Heart left ventricle (tissue), 16 donors: ENCODE measurements around the gene IRF1. TPM values are rescaled to one million over a fixed set of nuclear protein-coding genes. Genes with fewer than 3 reads are reported as not detected.

ENCODE experiments used
- ATAC-seq, 4 donors: fragments of 200-7000 bp; cut with Tn5 transposase; one replicate each; pipeline ENCODE4 v1.9.1; 2020 to 2022; ENCODE audit warnings: moderate library complexity in 4 of 4, mild to moderate bottlenecking in 3 of 4, moderate number of reproducible peaks in 1 of 4
- DNase-seq, 5 donors: peaks; one replicate each; pipeline ENCODE4 v3.0.0-alpha.2; 2020
- H3K27ac ChIP-seq, 12 donors: fragments of 200-600 bp; sonication (generic) in 4 of 12; one replicate each; pipeline versions ENCODE4 v1.5.0 to v1.8.0; 2016 to 2022; ENCODE audit warnings: mild to moderate bottlenecking in 2 of 12
- H3K27me3 ChIP-seq, 9 donors: fragments of 200-600 bp; sonication (generic) in 2 of 9; one replicate each; pipeline versions ENCODE4 v1.5.1 to v1.8.0; 2016 to 2022; ENCODE audit warnings: mild to moderate bottlenecking in 3 of 9
- H3K36me3 ChIP-seq, 9 donors: fragments of 200-600 bp; sonication (generic) in 2 of 9; one replicate each; pipeline versions ENCODE4 v1.5.0 to v1.8.0; 2018 to 2022; ENCODE audit warnings: mild to moderate bottlenecking in 2 of 9
- H3K4me1 ChIP-seq, 12 donors: fragments of 200-600 bp; sonication (generic) in 4 of 12; one replicate each; pipeline versions ENCODE4 v1.5.0 to v1.8.0; 2016 to 2022; ENCODE audit warnings: mild to moderate bottlenecking in 3 of 12
- H3K4me3 ChIP-seq, 12 donors: fragments of 200-600 bp; sonication (generic) in 4 of 12; one replicate each; pipeline versions ENCODE4 v1.5.0 to v1.8.0; 2017 to 2022; ENCODE audit warnings: mild to moderate bottlenecking in 9 of 12, moderate library complexity in 4 of 12
- H3K9me3 ChIP-seq, 12 donors: fragments of 200-600 bp; sonication (generic) in 4 of 12; one replicate each; pipeline versions ENCODE4 v1.5.0 to v1.8.0; 2016 to 2022; ENCODE audit warnings: mild to moderate bottlenecking in 1 of 12
- POLR2A ChIP-seq, 2 donors: fragments of 450-650 bp; IDR thresholded peaks; one replicate each; pipeline ENCODE4 v1.6.1; 2017; ENCODE audit warnings: antibody characterized with exemption in 2 of 2, mild to moderate bottlenecking in 2 of 2, moderate library complexity in 2 of 2
- WGBS, 4 donors: extraction: QIAGEN DNeasy Blood & Tissue Kit in 2 of 4; methylation state at CpG; one replicate each; pipeline versions ENCODE4 v1.1.5 to v1.1.7; 2013 to 2018; 5-methylcytosine and 5-hydroxymethylcytosine counted together
- intact Hi-C, 10 donors: fragments of 100-400 bp; cut with DNase I; formaldehyde crosslinking; loops; one replicate each; pipeline versions ENCODE4 v1.11.1 to v1.14.2; 2022
- polyA plus RNA-seq, 2 donors: library from polyadenylated mRNA; stranded (reverse); fragments of 200-250 nt; gene quantifications; one replicate each; pipeline ENCODE4 v1.2.3, GENCODE V29; 2013
- total RNA-seq, 9 donors: library from RNA; depleted of rRNA in 2 of 9; stranded (reverse); fragments of >200 nt in 2 of 9; fragmentation: NEBNext Ultra II Directional in 3 of 9; extraction: Animal tissue kit (Norgen Biotek cat#: 25700) in 3 of 9; gene quantifications; one replicate each; pipeline versions ENCODE4 v1.1.0 to v1.2.4, GENCODE V29; 2016 to 2023
- TF ChIP-seq, protein P1 (sequence below), 12 donors: fragments of 200-600 bp; sonication (generic) in 4 of 12; IDR thresholded peaks; one replicate each; pipeline versions ENCODE4 v1.5.0 to v1.8.0; 2018 to 2022; ENCODE audit warnings: antibody characterized with exemption in 12 of 12, mild to moderate bottlenecking in 5 of 12
- donor health status: ischemic (EF 13 %, LVEDD 7.1; RV severe dilation, severe dysfunction).
- donor health status: healthy with polysubstance abuse.
- donor health status: DM: no; HTN: yes; CAD: no.
- donor health status: DM: no; HTN: no; CAD: no.
- donor health status: ischemic (EF 25% LVEDD 6.9; RV normal size, moderate dysfunction).
- donor health status: ischemic (EF 25% LVEDD 5.7; RV mildly dilated, moderate dysfunction).
- donor health status: healthy.
- donor health status: DM: yes; HTN: yes; CAD: no.
- donor health status: ischemic (EF 35%, LVEDD 5.7; RV mildly dilated, moderate dysfunction).
- donor health status: nonischemic (EF 11% LVEDD 7.7; RV severe dilation, severe dysfunction).
- donor health status: DM: yes; HTN: yes; CAD: no.
- donor health status: PGD.
- donor health status: ischemic (EF 29% LVEDD 5.4; RV normal size, mild dysfunction).
- donor health status: nonischemic (EF 23%, LVEDD 6.1; RV moderate dilation, normal function).

Gene IRF1
- total and polyA plus RNA-seq, 11 donors, result 7.5 to 190 (median 18.4) TPM

DNA sequence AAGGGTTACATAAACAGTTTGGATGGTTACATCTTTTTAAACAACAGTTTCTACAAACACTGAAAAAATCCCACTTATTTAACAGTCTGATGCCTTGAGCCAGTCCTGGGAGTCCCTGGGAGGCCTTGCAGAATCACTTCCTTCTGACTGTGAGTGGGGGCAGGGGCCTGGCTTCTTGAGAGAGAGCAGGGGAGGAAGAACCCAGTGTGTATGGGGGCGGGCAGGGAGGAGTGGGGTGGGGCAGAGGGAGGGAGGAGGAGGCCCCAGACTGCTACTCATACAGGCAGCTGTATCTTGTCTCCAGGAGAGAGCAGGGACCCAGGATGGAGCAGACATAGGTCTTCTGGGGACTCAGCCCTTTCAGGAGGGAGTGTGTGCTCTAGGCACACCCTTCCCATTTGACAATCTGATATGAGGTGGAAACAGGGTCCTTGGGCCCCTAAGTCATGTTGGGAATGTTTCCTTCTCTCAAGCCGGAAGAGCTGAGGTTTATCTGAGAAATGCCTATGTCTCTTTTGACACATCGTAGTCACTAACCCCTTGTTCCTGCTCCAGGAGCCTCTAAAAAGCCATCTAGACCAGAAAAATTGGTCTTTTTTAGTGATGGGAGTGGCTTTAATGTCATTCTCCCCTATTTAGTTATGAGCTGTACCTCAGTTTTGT lies 52.8 kb downstream of the IRF1 start:
- intact Hi-C loops, result loop anchor here in 1 of 10 donors (2.0 kb wide), 1 partner anchor 27 kb away; no protein-coding TSS in a partner anchor
- 11 to 19% (median 16%) methylated on average over 3 of the region's 3 CpGs for WGBS, 4 donors
- H3K4me1 ChIP-seq, result peaks cover 19 to 97% (median 83%) of the 10 kb centered on the region in 12 donors
- H3K36me3 ChIP-seq, result peaks cover 0 to 14% (median 0%) of the 10 kb centered on the region in 9 donors
- no peaks in the 10 kb centered on the region for H3K9me3 ChIP-seq
- H3K4me3 ChIP-seq, result no peak overlapping the region
- peak; percentile 43 to 81 (median 73) for ATAC-seq
- no peaks in the 10 kb centered on the region for H3K27me3 ChIP-seq
- DNase-seq, result peak; percentile 86 to 89 (median 87)
- peak overlapping the region; percentile 7 to 89 (median 76) for H3K27ac ChIP-seq
- TF ChIP-seq, protein P1, sequence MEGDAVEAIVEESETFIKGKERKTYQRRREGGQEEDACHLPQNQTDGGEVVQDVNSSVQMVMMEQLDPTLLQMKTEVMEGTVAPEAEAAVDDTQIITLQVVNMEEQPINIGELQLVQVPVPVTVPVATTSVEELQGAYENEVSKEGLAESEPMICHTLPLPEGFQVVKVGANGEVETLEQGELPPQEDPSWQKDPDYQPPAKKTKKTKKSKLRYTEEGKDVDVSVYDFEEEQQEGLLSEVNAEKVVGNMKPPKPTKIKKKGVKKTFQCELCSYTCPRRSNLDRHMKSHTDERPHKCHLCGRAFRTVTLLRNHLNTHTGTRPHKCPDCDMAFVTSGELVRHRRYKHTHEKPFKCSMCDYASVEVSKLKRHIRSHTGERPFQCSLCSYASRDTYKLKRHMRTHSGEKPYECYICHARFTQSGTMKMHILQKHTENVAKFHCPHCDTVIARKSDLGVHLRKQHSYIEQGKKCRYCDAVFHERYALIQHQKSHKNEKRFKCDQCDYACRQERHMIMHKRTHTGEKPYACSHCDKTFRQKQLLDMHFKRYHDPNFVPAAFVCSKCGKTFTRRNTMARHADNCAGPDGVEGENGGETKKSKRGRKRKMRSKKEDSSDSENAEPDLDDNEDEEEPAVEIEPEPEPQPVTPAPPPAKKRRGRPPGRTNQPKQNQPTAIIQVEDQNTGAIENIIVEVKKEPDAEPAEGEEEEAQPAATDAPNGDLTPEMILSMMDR (IDR thresholded peaks at IDR 0.05), result no peak
- TF ChIP-seq POLR2A (IDR thresholded peaks at IDR 0.05), result no peak

DNA sequence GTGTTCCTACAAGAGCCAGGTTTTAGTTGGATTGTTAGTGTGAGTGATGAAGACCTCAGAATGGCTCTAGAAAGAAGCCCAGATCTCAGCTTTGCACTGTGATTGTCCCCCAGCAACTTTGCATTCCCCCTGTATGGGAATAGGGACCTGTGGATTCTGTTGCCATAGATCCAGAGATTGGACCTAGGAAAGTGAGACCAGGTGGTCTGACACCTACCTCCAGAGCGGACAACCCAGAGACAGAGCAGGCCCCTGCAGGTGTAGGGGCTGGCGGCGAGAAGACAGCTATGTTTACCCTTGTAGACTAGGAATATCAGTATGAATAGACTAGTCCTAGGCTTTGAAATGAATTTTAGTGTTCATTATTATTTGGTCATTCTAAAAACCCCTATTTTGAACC lies 53.6 kb downstream of the IRF1 start:
- DNase-seq (no peak), ATAC-seq (no peak)
- H3K36me3 ChIP-seq, result peaks cover 0 to 14% (median 0%) of the 10 kb centered on the region in 9 donors
- H3K4me3 ChIP-seq, result no peak overlapping the region
- intact Hi-C loops, result no loop called here
- H3K9me3 ChIP-seq, result no peaks in the 10 kb centered on the region
- H3K4me1 ChIP-seq, result peaks cover 19 to 100% (median 84%) of the 10 kb centered on the region in 12 donors
- peak overlapping the region; percentile 7 to 89 (median 76) for H3K27ac ChIP-seq
- H3K27me3 ChIP-seq, result no peaks in the 10 kb centered on the region
- no peak for TF ChIP-seq POLR2A (IDR thresholded peaks at IDR 0.05)
- TF ChIP-seq, protein P1 (IDR thresholded peaks at IDR 0.05), result no peak
- 97 to 99% (median 98%) methylated on average over 3 of the region's 3 CpGs for WGBS, 4 donors

DNA sequence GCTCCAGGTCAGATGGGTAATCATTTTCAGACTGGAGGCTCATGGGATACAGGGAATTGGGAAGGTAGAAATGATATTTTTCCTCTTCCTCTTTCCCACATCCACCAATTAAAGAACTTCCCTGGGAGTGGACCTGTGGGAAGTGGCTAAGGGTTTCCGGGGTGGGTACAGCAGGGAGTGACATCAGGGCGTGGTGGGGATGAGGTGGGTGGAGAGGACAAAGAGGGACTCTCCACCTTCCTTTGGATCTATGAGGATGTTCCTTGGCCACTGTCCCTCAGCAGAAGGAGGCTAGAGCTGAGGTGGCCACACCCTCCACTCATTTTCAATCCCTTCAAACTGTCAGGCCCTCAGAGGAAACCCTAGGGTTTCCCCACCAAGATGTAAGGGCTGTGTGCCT lies 54.7 kb downstream of the IRF1 start:
- no peaks in the 10 kb centered on the region for H3K9me3 ChIP-seq
- ATAC-seq, result peak in 1 of 4 donors; percentile 6
- 51 to 92% (median 69%) methylated on average over 2 of the region's 2 CpGs for WGBS, 4 donors
- peaks cover 19 to 98% (median 82%) of the 10 kb centered on the region in 12 donors for H3K4me1 ChIP-seq
- peak overlapping the region in 9 of 12 donors; percentile 28 to 89 (median 68) for H3K27ac ChIP-seq
- H3K36me3 ChIP-seq, result peaks cover 0 to 11% (median 0%) of the 10 kb centered on the region in 9 donors
- H3K27me3 ChIP-seq, result no peaks in the 10 kb centered on the region
- no peak for DNase-seq
- H3K4me3 ChIP-seq, result no peak overlapping the region
- intact Hi-C loops, result no loop called here
- TF ChIP-seq, protein P1 (IDR thresholded peaks at IDR 0.05), result no peak

DNA sequence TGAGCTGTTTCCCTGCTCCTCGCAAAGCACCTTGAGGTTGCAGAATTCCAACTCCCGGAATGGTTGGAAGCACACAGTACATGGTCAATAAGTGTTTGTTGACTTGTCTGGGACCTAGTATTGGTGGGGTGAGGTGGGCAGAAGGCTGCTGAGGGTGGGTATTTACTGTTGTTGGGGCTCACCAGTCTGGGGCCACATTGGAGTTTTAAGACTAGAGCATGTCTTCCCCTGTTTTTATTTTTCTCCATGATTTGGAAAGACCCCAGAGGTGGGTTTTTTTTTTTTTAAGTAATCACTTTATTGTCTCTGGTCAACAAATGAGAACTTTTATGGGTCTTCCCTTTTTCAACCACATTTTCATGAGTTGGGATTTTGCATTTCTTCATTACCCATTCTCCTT lies 55.1 kb downstream of the IRF1 start:
- no peak for TF ChIP-seq POLR2A (IDR thresholded peaks at IDR 0.05)
- TF ChIP-seq, protein P1 (IDR thresholded peaks at IDR 0.05), result no peak
- ATAC-seq, result no peak
- DNase-seq, result no peak
- WGBS, 4 donors, result 93 to 100% (median 98%) methylated on average over 2 of the region's 2 CpGs
- Histone ChIP-seq H3K4me3 (no peak overlapping the region), H3K9me3 (no peaks in the 10 kb centered on the region), H3K36me3 (peaks cover 0 to 10% (median under 1%) of the 10 kb centered on the region in 9 donors), H3K27ac (peak overlapping the region in 9 of 12 donors; percentile 28 to 89 (median 68)), H3K27me3 (no peaks in the 10 kb centered on the region), H3K4me1 (peaks cover 19 to 99% (median 86%) of the 10 kb centered on the region in 12 donors)
- intact Hi-C loops, result no loop called here
